Measurements from ENCODE around the gene MAU2.
"Not testable (repeated sequence)": the region's sequence is repeated elsewhere in the genome, so short reads cannot be mapped to it uniquely, and the experiment has no call there.

Gene MAU2

DNA sequence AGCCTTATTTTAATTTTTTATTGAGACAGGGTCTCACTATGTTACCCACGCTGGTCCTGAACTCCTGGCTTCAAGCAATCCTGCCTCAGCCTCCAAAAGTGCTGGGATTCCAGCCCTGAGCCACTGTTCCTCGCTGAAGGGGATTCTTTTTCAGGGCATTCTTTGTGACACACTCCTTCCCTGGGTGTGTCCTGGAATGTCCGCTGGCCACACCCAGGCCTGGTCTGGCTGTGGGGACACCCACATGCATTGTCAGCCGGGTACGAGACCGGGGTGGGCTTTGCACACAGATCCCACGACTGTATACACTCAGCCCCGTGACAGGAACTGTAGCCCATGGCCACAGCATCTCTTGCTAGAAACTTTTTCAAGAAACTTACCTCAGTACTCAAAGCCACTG is 50.4 kb downstream of the MAU2 start:
- H3K4me3 ChIP-seq (ENCODE audit: low read length): no peak overlapping the region
- no peak for TF ChIP-seq ZNF274 (IDR thresholded peaks at IDR 0.05; ENCODE audit: low read depth, low read length)

DNA sequence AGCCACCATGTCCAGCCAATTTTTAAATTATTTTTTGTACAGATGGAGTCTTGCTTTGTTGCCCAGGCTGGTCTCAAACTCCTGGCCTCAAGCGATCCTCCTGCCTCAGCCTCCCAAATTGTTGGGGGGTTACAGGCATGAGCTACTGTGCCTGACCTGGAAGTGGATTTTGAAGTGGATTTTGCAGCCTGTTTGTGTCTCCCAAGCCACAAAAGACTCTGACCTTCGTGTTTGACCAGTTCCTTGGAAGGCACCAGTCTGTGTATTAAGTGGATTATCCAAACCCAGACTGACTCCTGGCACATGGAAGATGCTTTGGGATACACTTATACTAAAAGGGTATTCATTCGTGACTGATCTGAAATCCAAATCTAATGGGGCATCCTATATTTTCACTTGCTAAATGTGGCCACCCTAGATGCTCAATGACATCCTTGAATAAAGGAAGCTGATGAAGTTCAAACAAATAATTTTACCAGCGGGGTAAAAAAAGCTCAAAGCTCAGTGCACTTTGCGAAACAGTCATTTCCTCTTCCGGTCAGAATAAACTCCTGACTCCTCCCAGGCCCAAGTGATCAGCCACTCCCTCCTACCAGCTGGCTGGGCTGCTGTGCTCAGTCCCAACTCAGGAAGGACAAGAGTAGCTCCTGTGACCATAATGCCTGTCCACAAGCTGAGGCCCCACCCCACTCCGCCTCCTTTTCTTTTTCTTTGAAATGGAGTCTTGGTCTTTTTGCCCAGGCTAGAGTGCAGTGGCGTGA is 52.2 kb downstream of the MAU2 start:
- peak overlapping the region; percentile 6; the same call in 1 of the 2 replicates for H3K4me3 ChIP-seq (ENCODE audit: low read length)
- no peak for TF ChIP-seq ZNF274 (IDR thresholded peaks at IDR 0.05; ENCODE audit: low read depth, low read length)

DNA sequence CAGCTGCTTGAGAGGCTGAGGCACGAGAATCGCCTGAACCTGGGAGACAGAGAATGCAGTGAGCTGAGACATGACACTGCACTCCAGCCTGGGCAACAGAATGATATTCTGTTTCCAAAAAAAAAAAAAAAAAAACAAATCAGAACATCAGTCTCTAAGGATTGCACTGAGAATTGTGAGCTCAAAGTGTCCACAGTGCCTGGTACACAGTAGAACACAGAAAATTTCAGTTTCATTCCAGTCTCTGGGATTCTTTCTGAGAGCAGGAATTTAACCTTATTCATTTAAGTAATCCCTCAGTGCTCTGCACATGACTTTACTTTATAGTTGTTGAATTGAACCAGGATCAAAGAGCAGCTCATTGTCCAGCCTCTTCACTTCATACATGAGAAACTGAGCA is 58.9 kb downstream of the MAU2 start:
- H3K4me3 ChIP-seq (ENCODE audit: low read length): no peak overlapping the region
- no peak for TF ChIP-seq ZNF274 (IDR thresholded peaks at IDR 0.05; ENCODE audit: low read depth, low read length)

DNA sequence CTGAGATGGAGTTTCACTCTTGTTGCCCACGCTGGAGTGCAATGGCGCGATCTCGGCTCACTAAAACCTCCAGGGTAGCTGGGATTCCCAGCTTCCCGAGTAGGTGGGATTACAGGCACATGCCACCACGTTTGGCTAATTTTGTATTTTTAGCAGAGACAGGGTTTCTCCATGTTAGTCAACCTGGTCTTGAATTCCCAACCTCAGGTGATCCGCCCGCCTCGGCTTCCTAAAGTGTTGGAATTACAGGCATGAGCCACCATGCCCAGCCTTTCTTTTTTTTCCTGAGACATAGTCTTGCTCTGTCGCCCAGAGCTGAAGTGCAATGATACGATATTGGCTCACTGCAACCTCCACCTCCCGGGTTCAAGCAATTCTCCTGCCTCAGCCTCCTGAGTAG is 59.7 kb downstream of the MAU2 start:
- not testable (repeated sequence) for H3K4me3 ChIP-seq (ENCODE audit: low read length)

DNA sequence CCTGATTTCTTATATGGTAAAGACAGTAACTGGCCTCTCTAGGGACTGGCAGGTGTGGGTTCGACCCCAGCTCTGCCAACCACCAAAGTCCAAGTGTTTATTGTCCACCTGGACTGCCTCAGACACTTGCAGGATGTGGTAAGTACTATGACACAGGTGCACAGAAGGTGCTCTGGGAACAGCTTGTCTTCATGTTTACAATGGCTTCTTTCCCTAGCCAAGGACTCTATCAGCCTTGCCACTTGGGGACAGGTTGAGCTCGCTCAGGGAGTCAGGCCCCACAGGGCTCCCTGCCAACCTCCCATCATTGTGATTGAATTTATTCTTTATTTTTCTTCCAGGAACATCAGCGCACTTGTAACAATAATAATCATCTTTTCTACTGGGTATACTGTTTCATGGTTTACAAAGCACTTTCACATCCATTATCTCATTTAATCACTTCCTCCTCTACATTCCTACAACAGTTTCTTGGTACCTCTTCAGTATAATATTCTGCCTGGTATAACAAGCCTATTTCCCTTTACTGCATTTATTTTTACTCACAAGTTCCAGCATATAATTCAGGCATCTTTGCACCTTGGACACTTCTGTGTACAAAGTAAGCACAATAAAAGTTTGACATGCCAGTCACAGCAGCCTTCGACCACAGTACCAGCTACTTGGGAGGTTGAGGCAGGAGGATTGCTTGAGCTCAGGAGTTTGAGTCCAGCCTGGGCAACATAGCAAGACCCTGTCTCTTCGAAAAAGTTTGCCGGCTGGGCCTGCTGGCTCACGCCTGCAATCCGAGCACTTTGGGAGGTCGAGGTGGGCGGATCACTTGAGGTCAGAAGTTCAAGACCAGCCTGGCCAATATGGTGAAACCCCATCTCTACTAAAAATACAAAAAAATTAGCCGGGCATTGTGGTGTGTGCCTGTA is 60.6 kb downstream of the MAU2 start:
- H3K4me3 ChIP-seq (ENCODE audit: low read length): no peak overlapping the region
- no peak for TF ChIP-seq ZNF274 (IDR thresholded peaks at IDR 0.05; ENCODE audit: low read depth, low read length)

DNA sequence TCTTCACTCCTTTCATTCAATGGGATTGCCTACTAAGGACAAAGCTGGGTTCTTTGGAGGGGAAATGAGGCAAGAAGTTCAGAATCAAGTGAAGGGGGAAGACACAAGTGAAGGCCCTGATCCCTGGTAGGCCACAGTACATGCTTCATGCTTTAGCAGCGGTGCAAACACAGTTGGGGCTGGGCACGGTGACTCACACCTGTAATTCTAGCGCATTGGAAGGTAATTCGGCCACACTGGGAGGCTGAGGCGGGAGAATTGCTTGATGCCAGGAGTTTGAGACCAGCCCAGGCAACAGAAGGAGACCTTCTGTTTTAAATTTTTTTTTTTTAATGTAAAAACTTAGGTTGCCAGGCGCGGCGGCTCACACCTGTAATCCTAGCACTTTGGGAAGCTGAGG is 61.5 kb downstream of the MAU2 start:
- no peak for TF ChIP-seq ZNF274 (IDR thresholded peaks at IDR 0.05; ENCODE audit: low read depth, low read length)
- H3K4me3 ChIP-seq (ENCODE audit: low read length): no peak overlapping the region

DNA sequence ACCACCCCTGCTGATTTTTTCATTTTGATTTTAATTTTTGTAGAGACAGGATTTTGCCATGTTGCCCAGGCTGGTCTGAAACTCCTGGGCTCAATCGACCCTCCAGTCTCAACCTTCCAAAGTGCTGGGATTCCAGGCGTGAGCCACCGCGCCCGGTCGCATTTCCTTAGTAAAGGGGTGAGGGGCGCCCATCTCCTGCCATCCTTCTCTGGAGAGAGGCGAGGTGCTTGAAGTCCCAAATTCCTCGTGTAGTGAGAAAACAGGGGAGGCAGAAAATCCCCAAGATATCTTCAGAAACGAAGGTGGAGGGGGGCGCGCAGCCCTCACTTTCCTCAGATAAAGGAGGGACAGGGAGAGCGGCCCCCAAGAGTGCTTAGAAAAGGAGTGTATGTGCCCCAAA is 63.9 kb downstream of the MAU2 start:
- H3K4me3 ChIP-seq (ENCODE audit: low read length): peak overlapping the region; percentile 55; the same call in 1 of the 2 replicates
- TF ChIP-seq ZNF274 (IDR thresholded peaks at IDR 0.05; ENCODE audit: low read depth, low read length): no peak

DNA sequence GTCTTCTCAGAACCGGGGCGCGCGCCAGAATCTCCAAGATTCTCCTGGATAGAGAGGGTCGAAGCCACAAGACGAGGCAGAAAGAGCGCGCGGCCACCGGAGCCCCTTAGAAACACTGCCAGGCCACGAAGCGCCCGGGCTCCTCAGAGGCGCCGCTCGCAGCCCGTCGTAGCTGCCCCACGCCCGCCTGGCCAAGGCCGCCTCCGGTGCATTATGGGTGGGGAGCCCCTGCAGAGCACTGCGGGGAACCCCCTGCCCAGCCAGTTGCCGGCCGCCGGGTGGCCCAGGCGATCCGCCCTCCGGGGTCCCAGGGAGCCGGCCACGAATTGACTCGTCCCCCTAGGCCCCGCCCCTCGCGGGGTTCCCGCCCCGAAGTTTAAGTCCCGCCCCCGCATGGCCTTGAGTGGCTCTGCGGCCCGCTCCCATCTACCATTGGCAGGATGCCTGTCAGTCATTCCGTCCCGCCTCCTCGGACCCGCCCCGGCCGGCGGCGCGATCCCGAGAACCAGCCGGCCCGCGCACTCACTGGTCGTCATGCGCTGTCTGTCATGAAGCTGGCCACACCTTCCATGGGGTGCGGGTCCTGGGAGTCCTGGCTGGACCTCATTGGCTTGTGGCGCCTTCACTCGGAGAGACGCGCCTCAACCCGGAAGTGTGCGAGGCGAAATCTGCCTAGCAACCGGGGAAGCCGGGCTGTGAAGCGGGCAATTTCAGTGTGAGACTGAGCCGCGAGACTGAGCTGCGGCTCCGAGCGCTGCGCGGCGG is 64.7 kb downstream of the MAU2 start:
- H3K4me3 ChIP-seq (ENCODE audit: low read length): peak overlapping the region; percentile 98; the same call in 1 of the 2 replicates
- no peak for TF ChIP-seq ZNF274 (IDR thresholded peaks at IDR 0.05; ENCODE audit: low read depth, low read length)

DNA sequence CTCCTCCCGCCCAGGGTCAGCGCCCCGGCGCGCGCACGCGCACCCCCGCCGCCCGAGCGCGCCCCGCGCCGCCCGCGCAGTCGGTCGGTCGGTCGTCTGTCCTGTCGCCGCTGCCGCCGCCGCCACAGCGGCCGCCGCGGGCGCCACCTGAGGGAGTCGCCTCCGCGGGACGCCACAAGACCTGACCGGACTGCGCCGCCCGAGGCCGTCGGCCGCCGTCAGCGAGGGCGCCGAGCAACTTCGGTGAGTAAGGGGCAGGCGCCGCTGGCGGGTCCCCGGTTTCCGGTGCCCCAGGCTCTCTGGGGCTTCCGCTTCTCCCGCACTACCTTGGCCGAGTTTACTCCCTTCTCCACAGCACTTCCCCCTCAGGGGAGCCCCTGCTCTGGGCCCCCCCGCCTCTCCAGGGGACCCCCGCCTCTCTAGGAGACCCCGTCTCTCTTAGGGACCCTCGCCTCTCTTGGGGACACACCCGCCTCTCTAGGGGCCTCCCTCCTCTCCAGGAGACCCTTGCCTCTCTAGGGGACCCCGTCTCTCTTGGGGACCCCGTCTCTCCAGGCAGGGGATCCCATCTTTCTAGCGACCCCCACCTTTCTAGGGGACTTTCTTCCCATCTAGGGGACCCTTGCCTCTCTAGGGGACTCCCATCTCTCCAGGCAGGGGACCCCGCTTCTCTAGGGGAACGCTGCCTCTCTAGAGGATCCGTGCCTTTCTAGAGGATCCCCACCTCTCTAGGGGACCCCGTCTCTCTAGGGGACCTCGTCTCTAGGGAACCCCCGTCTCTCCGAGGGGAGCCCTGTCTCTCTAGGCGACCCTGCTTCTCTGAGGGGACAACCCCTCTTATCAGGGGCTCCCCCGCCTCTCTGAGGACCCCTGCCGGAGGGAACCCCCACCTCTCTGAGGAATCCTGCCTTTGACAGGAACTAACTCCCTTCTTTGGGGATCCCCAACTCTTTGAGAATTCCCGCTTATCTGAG is 65.6 kb downstream of the MAU2 start:
- no peak for TF ChIP-seq ZNF274 (IDR thresholded peaks at IDR 0.05; ENCODE audit: low read depth, low read length)
- H3K4me3 ChIP-seq (ENCODE audit: low read length): peak overlapping the region; percentile 98

DNA sequence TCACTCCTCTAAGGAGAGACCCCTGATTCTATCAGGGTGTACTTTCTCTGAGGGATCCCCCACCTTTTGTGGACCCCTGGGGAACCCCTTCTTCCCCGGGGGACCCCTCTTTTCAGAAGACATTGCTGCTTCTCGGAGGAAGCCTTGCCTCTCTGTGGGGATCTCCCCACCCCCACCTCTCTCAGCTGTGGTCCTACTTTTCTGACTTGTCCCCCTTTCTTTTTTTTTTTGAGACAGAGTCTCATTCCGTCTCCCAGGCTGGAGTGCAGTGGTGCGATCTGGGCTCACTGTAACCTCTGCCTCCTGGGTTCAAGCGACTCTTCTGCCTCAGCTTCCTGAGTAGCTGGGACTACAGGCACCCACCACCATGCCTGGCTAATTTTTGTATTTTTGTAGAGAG is 66.5 kb downstream of the MAU2 start:
- H3K4me3 ChIP-seq (ENCODE audit: low read length): peak overlapping the region; percentile 98
- TF ChIP-seq ZNF274 (IDR thresholded peaks at IDR 0.05; ENCODE audit: low read depth, low read length): no peak

DNA sequence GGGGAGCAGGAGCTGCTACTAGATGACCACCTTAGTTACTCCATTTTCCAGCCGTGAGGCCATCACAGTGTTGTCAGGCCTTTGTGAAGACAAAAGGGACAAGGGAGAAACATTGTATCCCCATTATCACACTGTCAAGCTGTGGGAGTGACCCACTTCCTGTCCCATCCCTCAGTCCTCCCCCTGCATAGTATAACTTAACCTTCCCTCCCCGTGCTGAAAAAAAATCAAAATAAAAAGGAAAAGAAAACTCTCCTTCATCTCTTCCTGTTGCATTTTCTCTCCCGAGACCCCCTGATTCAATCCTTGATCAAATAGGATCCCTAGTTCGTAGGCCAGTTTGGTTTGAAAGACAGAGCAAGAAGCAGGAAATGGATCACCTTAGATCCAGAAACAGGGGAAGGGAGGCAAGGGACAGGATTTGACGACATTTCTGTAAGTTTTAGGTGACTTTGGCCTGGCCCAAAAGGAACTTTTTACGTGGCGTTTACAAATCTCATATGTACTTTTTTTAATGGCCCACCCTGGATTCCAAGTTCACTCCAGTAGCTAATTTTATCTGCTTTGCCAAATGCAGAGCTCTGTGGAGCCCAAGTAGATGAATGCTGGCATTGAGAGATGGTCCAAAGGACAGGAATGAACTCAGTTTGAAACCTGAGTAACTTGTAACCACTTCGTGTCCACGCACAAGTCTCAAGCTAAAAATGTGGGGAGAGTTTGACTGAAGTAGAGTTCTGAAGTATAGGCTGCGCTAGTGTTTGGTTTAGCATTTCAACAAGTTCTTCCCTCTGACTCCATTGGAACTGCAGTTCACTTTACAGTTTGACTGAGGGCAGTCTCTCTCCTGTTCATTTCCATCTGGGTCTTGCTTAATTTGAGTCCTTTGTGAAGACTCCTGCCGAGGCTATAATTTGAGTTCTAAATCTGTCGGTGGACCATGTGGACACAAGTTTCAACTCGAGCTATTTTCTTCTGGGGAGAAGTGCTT is 68.2 kb downstream of the MAU2 start:
- no peak for TF ChIP-seq ZNF274 (IDR thresholded peaks at IDR 0.05; ENCODE audit: low read depth, low read length)
- H3K4me3 ChIP-seq (ENCODE audit: low read length): no peak overlapping the region

DNA sequence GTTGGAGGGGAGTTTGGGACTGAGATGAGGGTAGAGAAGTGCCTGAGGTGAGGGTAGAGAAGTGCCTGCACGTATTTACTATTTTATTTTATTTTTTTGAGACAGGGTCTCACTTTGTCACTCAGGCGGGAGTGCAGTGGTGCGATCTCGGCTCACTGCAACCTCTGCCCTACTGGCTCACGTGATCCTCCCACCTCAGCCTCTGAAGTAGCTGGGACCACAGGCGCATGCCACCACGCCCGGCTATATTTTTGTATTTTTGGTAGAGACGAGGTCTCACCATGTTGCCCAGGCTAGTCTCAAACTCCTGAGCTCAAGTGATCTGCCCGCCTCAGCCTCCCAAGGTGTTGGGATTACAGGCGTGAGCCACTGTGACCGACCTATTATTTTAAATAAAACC is 69.1 kb downstream of the MAU2 start:
- not testable (repeated sequence) for H3K4me3 ChIP-seq (ENCODE audit: low read length)

DNA sequence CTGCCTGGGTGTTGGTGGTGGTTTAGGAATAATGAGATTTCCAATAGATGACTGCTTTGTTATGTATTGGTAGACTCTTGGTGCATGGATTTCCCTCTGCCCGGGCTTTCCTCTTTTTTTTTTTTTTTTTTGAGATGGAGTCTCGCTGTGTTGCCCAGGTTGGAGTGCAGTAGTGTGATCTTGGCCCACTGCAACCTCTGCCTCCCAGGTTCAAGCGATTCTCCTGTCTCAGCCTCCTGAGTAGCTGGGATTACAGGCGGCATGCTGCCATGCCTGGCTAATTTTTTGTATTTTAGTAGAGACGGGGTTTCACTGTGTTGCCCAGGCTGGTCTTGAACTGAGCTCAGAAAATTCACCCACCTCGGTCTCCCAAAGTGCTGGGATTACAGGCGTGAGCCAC is 73.7 kb downstream of the MAU2 start:
- H3K4me3 ChIP-seq (ENCODE audit: low read length): not testable (repeated sequence)

Measured in GM08714 (cell line).